ENCODE results near the gene RAB36.
"Not testable (repeated sequence)": the region's sequence is repeated elsewhere in the genome, so short reads cannot be mapped to it uniquely, and the experiment has no call there.

RAB36 gene

GRCh38 chr22:23120415-23120899, 24.8 kb upstream of the RAB36 start:
- DNase-seq (ENCODE audit: low read depth in 1 of 2, low spot score in 1 of 2) = no peak

DNA sequence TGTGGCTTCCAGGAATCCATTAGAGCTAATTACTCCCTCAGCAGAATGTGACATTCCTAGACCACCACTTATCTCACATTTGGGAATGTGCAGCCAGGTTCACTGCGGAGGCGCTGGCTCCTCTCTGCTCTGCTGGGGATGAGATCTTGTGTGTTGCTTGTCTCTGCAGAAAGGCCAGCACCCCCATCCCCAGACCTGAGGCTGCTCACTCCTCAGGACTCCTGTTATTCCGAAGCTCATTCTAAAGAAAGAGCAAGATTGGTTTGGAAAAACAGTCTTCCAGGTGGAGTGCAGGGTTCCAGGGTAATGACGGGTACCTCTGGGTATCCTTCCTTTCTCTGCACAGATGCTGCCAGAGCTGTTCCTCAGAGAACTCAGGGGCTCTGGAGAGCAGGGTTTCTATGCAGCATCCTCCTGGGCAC, 24.3 kb upstream of the RAB36 start:
- no peak for DNase-seq (ENCODE audit: low read depth in 1 of 2, low spot score in 1 of 2)

GRCh38 chr22:23121424-23121823, 23.9 kb upstream of the RAB36 start:
- DNase-seq (ENCODE audit: low read depth in 1 of 2, low spot score in 1 of 2) = no peak

- no peak for DNase-seq (ENCODE audit: low read depth in 1 of 2, low spot score in 1 of 2)
Observed at GRCh38 chr22:23122216-23122957, 22.9 kb upstream of the RAB36 start.

DNA sequence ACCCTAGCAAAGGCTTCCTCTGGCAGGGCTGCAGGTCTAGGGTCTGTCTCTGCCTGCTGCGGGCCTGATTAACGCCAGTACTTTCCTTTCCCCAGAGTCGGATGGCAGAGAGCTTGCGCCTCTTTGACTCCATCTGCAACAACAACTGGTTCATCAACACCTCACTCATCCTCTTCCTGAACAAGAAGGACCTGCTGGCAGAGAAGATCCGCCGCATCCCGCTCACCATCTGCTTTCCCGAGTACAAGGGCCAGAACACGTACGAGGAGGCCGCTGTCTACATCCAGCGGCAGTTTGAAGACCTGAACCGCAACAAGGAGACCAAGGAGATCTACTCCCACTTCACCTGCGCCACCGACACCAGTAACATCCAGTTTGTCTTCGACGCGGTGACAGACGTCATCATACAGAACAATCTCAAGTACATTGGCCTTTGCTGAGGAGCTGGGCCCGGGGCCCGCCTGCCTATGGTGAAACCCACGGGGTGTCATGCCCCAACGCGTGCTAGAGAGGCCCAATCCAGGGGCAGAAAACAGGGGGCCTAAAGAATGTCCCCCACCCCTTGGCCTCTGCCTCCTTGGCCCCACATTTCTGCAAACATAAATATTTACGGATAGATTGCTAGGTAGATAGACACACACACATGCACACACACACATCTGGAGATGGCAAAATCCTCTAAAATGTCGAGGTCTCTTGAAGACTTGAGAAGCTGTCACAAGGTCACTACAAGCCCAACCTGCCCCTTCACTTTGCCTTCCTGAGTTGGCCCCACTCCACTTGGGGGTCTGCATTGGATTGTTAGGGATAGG, 22.1 kb upstream of the RAB36 start:
- DNase-seq (ENCODE audit: low read depth in 1 of 2, low spot score in 1 of 2) = no peak

DNA sequence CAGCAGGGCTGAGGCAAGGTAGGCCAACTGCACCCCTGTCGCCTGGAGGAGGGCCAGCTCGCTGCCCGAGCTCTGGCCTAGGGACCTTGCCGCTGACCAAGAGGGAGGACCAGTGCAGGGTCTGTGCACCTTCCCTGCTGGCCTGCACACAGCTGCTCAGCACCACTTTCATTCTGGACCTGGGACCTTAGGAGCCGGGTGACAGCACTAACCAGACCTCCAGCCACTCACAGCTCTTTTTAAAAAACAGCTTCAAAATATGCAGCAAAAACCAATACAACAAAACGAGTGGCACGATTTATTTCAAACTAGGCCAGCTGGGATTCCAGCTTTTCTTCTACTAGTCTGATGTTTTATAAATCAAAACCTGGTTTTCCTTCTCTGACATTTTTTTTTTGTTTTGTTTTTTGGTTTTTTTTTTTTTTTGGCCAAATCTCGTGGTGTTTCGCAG, 21.4 kb upstream of the RAB36 start:
- DNase-seq (ENCODE audit: low read depth in 1 of 2, low spot score in 1 of 2) = no peak

DNA sequence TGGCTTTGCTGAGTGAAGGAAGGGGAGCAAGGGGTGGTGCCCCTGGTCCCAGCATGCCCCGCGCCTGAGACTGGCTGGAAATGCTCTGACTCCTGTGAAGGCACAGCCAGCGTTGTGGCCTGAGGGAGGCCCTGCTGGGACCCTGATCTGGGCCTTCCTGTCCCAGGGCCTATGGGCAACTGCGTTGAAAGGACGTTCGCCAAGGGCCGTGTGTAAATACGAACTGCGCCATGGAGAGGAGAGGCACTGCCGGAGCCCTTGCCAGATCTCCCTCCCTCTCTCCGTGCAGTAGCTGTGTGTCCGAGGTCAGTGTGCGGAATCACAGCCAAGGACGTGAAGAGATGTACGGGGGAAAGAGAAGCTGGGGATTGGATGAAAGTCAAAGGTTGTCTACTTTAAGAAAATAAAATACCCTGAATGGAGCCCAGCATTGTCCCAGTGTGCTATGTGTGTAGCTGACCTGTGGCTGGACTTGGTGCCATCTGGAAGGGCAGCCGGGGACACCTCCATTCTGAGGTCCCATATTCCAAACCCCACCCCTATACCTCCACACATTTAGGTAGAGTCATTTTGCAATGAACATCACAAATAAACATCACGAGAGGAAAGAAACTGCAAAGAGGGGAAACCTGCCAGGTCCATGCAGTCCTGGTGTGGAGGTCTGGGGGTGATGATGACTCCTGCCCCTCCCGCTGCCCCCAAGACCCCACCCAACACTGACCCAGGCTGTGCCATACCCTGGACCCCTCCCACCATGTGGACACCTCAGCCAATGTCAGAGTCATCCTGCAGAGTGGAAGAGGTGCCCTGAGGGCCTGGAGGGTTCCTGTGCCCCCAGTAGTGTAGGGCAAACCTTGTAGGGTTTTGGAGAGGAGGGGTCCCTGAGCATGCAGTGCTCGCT, 20.4 kb upstream of the RAB36 start:
- no peak for DNase-seq (ENCODE audit: low read depth in 1 of 2, low spot score in 1 of 2)

DNA sequence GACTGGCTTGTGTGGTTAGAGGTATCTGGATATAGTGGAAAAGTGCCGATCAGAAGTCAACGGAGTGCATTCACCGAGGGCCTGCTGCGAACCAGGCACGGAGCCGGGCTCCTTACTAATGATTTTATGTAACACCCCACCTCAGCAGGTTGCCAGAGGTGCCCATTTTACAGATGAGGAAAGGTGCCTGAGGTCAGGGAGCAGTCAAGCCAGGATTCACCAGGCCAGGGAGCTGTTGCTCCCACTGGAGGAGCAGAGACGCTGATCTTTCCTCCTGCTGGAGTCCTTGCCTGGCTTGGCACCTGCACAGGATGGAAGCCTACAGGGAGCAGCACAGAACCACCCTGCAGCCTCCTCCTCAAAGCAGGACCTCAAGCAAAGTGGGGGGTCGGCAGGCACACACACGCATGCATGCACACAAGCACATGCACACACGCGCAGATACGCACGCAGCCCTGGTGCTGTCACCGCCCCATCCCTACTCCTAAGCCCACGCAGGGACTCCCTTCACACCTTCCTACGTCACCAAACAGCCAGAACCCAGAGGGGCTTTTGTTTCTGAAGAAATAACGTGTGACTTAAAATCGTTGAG, 19.7 kb upstream of the RAB36 start:
- no peak for DNase-seq (ENCODE audit: low read depth in 1 of 2, low spot score in 1 of 2)

DNA sequence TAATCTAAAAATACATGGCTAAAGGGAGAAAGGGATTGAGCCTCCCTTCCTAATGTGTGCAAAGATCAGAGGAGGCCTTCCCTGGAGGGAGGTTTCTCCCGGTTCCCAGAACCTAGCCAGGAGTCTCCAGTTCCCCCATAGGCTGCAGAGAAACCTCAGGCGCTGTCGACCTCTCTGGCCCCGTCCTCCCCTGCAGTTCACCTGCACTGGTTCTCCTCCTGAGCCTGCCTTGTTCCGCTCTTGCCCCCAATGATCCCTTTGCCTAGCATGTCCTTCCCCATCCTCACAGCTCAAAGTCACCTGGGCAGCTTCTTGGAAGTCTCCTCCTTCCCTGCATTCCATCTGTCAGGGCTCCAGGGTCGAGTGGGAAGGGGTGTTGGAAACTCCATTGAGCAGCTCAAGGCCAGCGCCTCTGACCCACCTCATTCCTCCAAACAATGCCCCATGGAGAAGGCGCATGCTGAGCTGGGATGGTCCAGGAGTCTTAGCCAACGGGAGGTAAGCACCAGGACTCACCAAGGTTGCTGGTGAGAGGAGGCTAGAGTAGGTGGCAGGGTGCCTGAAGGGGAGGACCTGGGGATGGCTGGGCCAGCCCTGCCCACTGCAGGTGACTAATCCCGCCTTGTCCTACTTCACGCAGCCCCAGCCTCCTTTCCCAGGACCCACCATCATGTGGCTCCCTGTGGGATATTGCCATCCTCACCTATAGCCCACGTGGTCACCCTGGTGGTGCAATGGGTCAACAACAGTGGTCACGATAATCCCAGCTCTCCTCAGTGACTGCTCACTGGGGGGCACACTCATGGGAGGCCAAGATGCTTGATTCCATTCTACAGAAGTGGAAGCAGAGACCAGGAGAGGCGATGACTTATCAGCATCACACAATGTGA, 18.9 kb upstream of the RAB36 start:
- DNase-seq (ENCODE audit: low read depth in 1 of 2, low spot score in 1 of 2) = no peak

DNA sequence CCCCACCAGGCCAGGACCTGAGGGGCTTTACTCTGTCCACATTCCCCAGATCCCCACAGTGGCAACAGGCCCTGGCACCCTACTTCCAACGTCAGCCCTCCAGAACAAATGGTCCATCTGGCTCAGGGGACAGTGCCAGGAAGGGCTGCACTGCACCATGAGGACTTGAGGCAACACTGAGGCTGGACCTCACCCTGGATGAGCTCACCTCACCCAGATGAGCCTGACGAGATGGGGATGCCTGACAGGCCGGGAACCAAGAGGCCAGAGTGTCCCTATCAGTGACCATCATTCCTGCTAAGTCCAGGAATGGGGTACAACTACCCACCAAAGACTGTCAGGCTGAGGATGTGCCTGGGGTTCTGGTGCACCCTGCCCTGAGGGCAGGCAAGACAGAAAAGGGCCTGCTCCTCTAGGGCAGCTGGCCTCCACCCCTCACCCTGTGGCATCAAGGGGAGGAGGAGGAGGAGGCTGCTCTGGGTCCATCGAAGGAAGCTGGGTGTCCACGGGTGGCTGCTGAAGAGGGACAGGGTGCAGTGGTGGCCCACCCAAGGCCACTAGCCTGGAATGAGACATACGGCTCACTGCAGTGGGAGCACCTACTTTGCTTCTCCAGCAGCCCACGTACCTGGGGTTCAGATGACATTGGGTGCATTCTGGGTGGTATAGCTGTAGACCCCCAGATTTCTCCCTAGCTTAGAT, 18.1 kb upstream of the RAB36 start:
- no peak for DNase-seq (ENCODE audit: low read depth in 1 of 2, low spot score in 1 of 2)

DNA sequence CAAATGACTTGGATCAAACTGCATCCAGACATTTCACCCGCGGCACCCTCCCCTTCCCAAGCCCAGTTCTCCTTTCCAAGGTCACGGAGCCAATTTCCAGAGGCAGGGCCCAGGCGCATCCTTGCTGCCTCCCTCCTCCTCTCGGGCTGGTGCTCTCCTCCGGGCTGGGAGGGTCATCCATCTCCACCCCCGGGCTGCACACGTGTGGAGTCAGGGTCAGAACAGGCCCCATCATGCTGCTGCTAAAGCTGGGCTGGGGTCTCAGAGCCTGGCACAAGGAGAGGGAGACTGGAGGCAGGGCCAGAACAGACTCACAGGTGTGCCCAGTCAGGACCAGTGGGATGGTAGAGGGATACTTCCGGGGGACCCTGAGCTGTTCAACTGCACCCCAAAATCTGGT, 17.5 kb upstream of the RAB36 start:
- DNase-seq (ENCODE audit: low read depth in 1 of 2, low spot score in 1 of 2) = no peak

GRCh38 chr22:23128269-23129108, 16.8 kb upstream of the RAB36 start:
- DNase-seq (ENCODE audit: low read depth in 1 of 2, low spot score in 1 of 2) = peak; percentile 47 to 62

DNA sequence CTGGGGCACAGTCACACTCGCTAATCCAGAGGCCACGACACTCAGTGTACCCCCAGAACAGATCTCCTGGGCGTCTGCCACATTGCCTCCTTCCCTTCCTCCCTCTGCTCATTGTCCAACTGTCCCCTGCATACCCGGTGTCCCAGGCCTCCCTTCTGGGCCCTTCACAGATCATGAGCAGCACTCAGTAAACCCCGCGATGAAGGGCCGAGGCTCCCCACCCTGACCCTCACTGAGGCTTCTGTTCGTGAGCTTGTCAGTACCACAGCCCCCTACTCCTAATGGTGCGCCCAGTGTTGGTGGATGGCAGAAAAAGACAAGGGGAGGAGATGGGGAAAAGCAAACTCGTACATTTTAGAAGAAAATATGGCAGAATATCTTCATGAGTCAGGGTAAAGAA, 16.1 kb upstream of the RAB36 start:
- DNase-seq (ENCODE audit: low read depth in 1 of 2, low spot score in 1 of 2) = no peak

- DNase-seq (ENCODE audit: low read depth in 1 of 2, low spot score in 1 of 2) = no peak
Observed at GRCh38 chr22:23130697-23131096, 14.6 kb upstream of the RAB36 start.

DNA sequence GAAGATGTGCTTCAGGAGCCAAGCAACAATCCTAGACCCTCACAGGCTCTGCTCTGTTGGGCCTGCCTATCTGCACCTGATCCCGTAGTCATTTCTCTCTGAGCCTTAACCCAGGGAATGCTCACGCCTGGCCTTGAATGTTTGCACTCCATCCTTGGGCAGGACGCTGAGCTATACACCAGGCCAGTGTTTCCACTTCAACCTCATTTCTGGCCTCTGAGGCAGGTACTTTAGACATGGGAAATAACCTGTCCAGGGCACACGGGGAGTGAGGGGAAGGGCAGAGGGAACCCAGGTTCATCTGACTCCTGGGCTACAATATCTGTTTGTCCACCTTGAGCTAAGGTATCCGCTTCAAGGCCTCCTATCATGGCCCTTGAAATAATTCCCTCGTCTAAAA, 13.3 kb upstream of the RAB36 start:
- no peak for DNase-seq (ENCODE audit: low read depth in 1 of 2, low spot score in 1 of 2)

- DNase-seq (ENCODE audit: low read depth in 1 of 2, low spot score in 1 of 2) = no peak
Observed at GRCh38 chr22:23132376-23133091, 12.7 kb upstream of the RAB36 start.

- DNase-seq (ENCODE audit: low read depth in 1 of 2, low spot score in 1 of 2) = no peak
Observed at GRCh38 chr22:23133922-23134321, 11.4 kb upstream of the RAB36 start.

- not testable (repeated sequence) for DNase-seq (ENCODE audit: low read depth in 1 of 2, low spot score in 1 of 2)
Observed at GRCh38 chr22:23136991-23137390, 8.3 kb upstream of the RAB36 start.

All from activated CD4-positive, alpha-beta T cell treated with anti-CD3 and anti-CD28 coated beads, Interleukin-2, amount 50 U/mL, for 24 hours (primary cell).